ENCODE data around the gene GBP5.

GRCh38 chr1:89298461-89298860, 25.8 kb upstream of the GBP5 start:
- TF ChIP-seq, protein P1, sequence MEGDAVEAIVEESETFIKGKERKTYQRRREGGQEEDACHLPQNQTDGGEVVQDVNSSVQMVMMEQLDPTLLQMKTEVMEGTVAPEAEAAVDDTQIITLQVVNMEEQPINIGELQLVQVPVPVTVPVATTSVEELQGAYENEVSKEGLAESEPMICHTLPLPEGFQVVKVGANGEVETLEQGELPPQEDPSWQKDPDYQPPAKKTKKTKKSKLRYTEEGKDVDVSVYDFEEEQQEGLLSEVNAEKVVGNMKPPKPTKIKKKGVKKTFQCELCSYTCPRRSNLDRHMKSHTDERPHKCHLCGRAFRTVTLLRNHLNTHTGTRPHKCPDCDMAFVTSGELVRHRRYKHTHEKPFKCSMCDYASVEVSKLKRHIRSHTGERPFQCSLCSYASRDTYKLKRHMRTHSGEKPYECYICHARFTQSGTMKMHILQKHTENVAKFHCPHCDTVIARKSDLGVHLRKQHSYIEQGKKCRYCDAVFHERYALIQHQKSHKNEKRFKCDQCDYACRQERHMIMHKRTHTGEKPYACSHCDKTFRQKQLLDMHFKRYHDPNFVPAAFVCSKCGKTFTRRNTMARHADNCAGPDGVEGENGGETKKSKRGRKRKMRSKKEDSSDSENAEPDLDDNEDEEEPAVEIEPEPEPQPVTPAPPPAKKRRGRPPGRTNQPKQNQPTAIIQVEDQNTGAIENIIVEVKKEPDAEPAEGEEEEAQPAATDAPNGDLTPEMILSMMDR (IDR thresholded peaks at IDR 0.05), result no peak
- TF ChIP-seq, protein P2, sequence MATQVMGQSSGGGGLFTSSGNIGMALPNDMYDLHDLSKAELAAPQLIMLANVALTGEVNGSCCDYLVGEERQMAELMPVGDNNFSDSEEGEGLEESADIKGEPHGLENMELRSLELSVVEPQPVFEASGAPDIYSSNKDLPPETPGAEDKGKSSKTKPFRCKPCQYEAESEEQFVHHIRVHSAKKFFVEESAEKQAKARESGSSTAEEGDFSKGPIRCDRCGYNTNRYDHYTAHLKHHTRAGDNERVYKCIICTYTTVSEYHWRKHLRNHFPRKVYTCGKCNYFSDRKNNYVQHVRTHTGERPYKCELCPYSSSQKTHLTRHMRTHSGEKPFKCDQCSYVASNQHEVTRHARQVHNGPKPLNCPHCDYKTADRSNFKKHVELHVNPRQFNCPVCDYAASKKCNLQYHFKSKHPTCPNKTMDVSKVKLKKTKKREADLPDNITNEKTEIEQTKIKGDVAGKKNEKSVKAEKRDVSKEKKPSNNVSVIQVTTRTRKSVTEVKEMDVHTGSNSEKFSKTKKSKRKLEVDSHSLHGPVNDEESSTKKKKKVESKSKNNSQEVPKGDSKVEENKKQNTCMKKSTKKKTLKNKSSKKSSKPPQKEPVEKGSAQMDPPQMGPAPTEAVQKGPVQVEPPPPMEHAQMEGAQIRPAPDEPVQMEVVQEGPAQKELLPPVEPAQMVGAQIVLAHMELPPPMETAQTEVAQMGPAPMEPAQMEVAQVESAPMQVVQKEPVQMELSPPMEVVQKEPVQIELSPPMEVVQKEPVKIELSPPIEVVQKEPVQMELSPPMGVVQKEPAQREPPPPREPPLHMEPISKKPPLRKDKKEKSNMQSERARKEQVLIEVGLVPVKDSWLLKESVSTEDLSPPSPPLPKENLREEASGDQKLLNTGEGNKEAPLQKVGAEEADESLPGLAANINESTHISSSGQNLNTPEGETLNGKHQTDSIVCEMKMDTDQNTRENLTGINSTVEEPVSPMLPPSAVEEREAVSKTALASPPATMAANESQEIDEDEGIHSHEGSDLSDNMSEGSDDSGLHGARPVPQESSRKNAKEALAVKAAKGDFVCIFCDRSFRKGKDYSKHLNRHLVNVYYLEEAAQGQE (IDR thresholded peaks at IDR 0.05), result no peak
- TF ChIP-seq PHF8 (IDR thresholded peaks at IDR 0.05; ENCODE audit: borderline replicate concordance, low read depth), result no peak
- no peak for TF ChIP-seq JUNB (IDR thresholded peaks at IDR 0.05)
- TF ChIP-seq POLR2A (IDR thresholded peaks at IDR 0.05; ENCODE audit: low read length), result no peak
- no peak for TF ChIP-seq SMC3 (IDR thresholded peaks at IDR 0.05)
- no peak for TF ChIP-seq BHLHE40 (IDR thresholded peaks at IDR 0.05; ENCODE audit: low read depth, low read length)
- no peak for TF ChIP-seq CHD2 (IDR thresholded peaks at IDR 0.05; ENCODE audit: low read length, partially characterized antibody)
- no peak for TF ChIP-seq CBX2 (IDR thresholded peaks at IDR 0.05; ENCODE audit: borderline replicate concordance, low read depth)
- TF ChIP-seq ZC3H11A (IDR thresholded peaks at IDR 0.05), result no peak
- TF ChIP-seq EP300 (IDR thresholded peaks at IDR 0.05), result no peak
- no peak for TF ChIP-seq NR3C1 (IDR thresholded peaks at IDR 0.05)
- TF ChIP-seq, protein P3, sequence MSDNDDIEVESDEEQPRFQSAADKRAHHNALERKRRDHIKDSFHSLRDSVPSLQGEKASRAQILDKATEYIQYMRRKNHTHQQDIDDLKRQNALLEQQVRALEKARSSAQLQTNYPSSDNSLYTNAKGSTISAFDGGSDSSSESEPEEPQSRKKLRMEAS (IDR thresholded peaks at IDR 0.05), result no peak
- TF ChIP-seq MAFK (IDR thresholded peaks at IDR 0.05; ENCODE audit: partially characterized antibody), result no peak

Data from A549 (cell line).